K562 (cell line): Measurements from ENCODE around the gene BPTF. TPM values are rescaled to one million over a fixed set of nuclear protein-coding genes. Genes with fewer than 3 reads are reported as not detected.

Experiments
- ARNT ChIP-seq, 2 experiments: fragments of 450-650 bp; IDR thresholded peaks; 2 replicates each; pipeline ENCODE4 v1.6.1; 2016; ENCODE audit warnings: mild to moderate bottlenecking in 1 of 2
- ATF1 ChIP-seq, 2 experiments: fragments of 450-650 bp in 1 of 2; IDR thresholded peaks; 2 replicates each; pipeline ENCODE4 v1.6.1; 2016; ENCODE audit warnings: missing compliant biosample characterization in 1 of 2, missing genetic modification characterization in 1 of 2
- DACH1 ChIP-seq: fragments of 450-650 bp; IDR thresholded peaks from 2 replicates; pipeline ENCODE4 v1.6.1; 2018; ENCODE audit not compliant: partially characterized antibody
- EWSR1 ChIP-seq: fragments of 450-650 bp; IDR thresholded peaks from 2 replicates; pipeline ENCODE4 v1.6.1; 2018; ENCODE audit warnings: borderline replicate concordance, mild to moderate bottlenecking, low read depth, moderate library complexity; ENCODE audit not compliant: partially characterized antibody
- HLTF ChIP-seq: fragments of 450-650 bp; IDR thresholded peaks from 2 replicates; pipeline ENCODE4 v1.6.1; 2016
- KAT2B ChIP-seq: IDR thresholded peaks from one replicate; pipeline ENCODE4 v1.6.1; 2012; ENCODE audit warnings: low read depth, mild to moderate bottlenecking, control low read depth, inconsistent platforms, low read length, moderate library complexity
- KAT8 ChIP-seq: fragments of 450-650 bp; IDR thresholded peaks from 2 replicates; pipeline ENCODE4 v1.6.1; 2016; ENCODE audit warnings: low read depth, mild to moderate bottlenecking
- KLF6 ChIP-seq: fragments of 250-450 bp; sonication (Bioruptor Pico); IDR thresholded peaks from 2 replicates; pipeline ENCODE4 v1.4.0; 2020; ENCODE audit warnings: mild to moderate bottlenecking, moderate library complexity, borderline replicate concordance
- LARP7 ChIP-seq: fragments of 450-650 bp; IDR thresholded peaks from 2 replicates; pipeline ENCODE4 v1.6.1; 2016
- MYC ChIP-seq, 2 experiments: fragments of 250-450 bp in 1 of 2; sonication (Bioruptor Pico) in 1 of 2; IDR thresholded peaks; 2 replicates each; pipeline versions ENCODE4 v1.5.1 to v1.6.1; 2012 to 2021; ENCODE audit warnings: low read depth in 2 of 2, borderline replicate concordance in 1 of 2, improper control_type of control experiment in 1 of 2, low read length in 1 of 2, mild to moderate bottlenecking in 1 of 2, moderate library complexity in 1 of 2
- NFIC ChIP-seq: fragments of 450-650 bp; IDR thresholded peaks from 2 replicates; pipeline ENCODE4 v1.6.1; 2017; ENCODE audit warnings: mild to moderate bottlenecking, inconsistent platforms
- NFRKB ChIP-seq: fragments of 450-650 bp; IDR thresholded peaks from 2 replicates; pipeline ENCODE4 v1.6.1; 2016; ENCODE audit warnings: low read depth
- PTRF ChIP-seq: fragments of 450-650 bp; IDR thresholded peaks from 2 replicates; pipeline ENCODE4 v1.6.1; 2016; ENCODE audit warnings: mild to moderate bottlenecking, missing genetic modification characterization, missing compliant biosample characterization
- RBM34 ChIP-seq: fragments of 200-400 bp; formaldehyde crosslinking; IDR thresholded peaks from 2 replicates; pipeline ENCODE4 v1.6.1; 2018; ENCODE audit warnings: low read length, borderline replicate concordance; ENCODE audit not compliant: insufficient read depth
- SAP30 ChIP-seq: fragments of 200-600 bp; sonication (generic); IDR thresholded peaks from 2 replicates; pipeline ENCODE4 v1.6.1; 2012; ENCODE audit warnings: borderline replicate concordance, low read depth, mild to moderate bottlenecking, moderate library complexity, low read length, control low read depth, inconsistent platforms; ENCODE audit not compliant: insufficient read depth, poor library complexity, severe bottlenecking
- SMAD4 ChIP-seq: fragments of 250-450 bp; sonication (Bioruptor Pico); conservative IDR thresholded peaks from 2 replicates; pipeline ENCODE4 v1.8.0; 2021; ENCODE audit warnings: inconsistent platforms, mild to moderate bottlenecking, moderate library complexity
- ZBTB8A ChIP-seq: fragments of 450-650 bp; IDR thresholded peaks from 2 replicates; pipeline ENCODE4 v1.6.1; 2018; ENCODE audit warnings: mild to moderate bottlenecking, moderate library complexity; ENCODE audit not compliant: partially characterized antibody
- ZNF143 ChIP-seq: sonication (generic); formaldehyde crosslinking; IDR thresholded peaks from 2 replicates; pipeline ENCODE4 v1.9.0; 2022; ENCODE audit warnings: mild to moderate bottlenecking, missing genetic modification reagents
- polyA plus RNA-seq, 8 experiments: library from polyadenylated mRNA; depleted of rRNA in 4 of 8; stranded (reverse) in 5 of 8; unstranded in 3 of 8; fragments of >200 nt; fragmentation: Nextera tagmentation in 2 of 8; fragmentation: Illumina TruSeq in 1 of 8; extraction: Ambion mirVana in 2 of 8; extraction: Trizol in 1 of 8; gene quantifications; 2 replicates each; pipeline versions ENCODE4 v1.2.1 to v1.2.3, GENCODE V29; 2011 to 2014; ENCODE audit warnings: inconsistent platforms in 1 of 8, missing spikeins in 1 of 8
- total RNA-seq, 7 experiments: library from RNA; depleted of rRNA in 6 of 7; stranded (reverse); fragments of >200 nt in 6 of 7; fragmentation: Illumina TruSeq in 2 of 7; extraction: Trizol in 2 of 7; gene quantifications; 2 replicates each; pipeline versions ENCODE4 v1.2.1 to v1.2.3, GENCODE V29; 2011 to 2021; ENCODE audit warnings: low replicate concordance in 1 of 7
- TF ChIP-seq, protein P1 (sequence below): sonication (generic); formaldehyde crosslinking; IDR thresholded peaks from 2 replicates; pipeline ENCODE4 v1.8.0; 2022; ENCODE audit warnings: missing genetic modification reagents, mild to moderate bottlenecking, borderline replicate concordance
- TF ChIP-seq, protein P2 (sequence below): fragments of 450-650 bp; conservative IDR thresholded peaks from 2 replicates; pipeline ENCODE4 v1.6.1; 2016; ENCODE audit warnings: missing genetic modification characterization, low read depth, mild to moderate bottlenecking, missing compliant biosample characterization, moderate library complexity
- TF ChIP-seq, protein P3 (sequence below): fragments of 250-450 bp; sonication (Bioruptor Pico); IDR thresholded peaks from 2 replicates; pipeline ENCODE4 v1.8.0; 2021; ENCODE audit warnings: borderline replicate concordance, mild to moderate bottlenecking, moderate library complexity; ENCODE audit not compliant: poor library complexity, severe bottlenecking
- TF ChIP-seq, protein P4 (sequence below): IDR thresholded peaks from 3 replicates; pipeline ENCODE4 v1.6.1; 2011; ENCODE audit warnings: borderline replicate concordance, mild to moderate bottlenecking, moderate library complexity; ENCODE audit not compliant: insufficient read length; ENCODE audit errors: extremely low read depth

Gene BPTF
- total and polyA plus RNA-seq, 9 of the 15 experiments (the other 6 are each of a cell fraction or from before 2014, with no cell fraction given), result 12.5 to 52.1 (median 26.9) TPM

DNA sequence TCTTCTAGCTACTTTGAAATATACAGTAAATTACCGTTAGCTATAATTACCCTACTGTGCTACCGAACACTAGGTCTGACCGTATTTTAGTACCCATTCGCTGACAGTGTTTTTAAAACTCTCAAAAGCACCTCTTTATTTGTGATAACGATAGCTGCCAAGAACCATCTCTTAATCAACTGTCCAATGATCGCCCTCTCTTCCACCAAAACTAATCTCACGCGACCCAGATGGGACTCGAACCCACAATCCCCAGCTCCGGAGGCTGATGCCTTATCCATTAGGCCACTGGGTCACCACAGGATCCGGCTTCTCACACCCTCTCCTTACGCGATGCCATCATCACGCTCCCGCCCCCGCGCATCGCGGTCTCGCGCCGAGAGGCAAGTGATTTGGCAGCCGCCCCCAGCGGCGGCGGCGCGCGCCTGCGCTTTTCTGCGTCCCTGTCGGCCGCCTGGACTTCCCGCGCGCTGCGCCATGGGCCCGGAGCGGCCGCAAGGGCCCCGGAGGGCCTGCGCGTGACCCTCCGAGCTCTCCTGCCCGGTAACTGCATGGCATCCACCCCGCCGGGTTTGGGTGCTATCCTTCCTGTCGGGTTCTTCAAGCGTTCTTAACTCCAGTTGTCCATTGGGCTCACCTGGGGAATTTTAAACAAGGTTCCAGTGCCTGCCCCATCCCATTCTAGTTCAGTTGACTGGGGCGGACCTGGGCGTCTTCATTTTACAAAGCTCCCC is 194.5 kb downstream of the BPTF start (continued):
- TF ChIP-seq, protein P1, sequence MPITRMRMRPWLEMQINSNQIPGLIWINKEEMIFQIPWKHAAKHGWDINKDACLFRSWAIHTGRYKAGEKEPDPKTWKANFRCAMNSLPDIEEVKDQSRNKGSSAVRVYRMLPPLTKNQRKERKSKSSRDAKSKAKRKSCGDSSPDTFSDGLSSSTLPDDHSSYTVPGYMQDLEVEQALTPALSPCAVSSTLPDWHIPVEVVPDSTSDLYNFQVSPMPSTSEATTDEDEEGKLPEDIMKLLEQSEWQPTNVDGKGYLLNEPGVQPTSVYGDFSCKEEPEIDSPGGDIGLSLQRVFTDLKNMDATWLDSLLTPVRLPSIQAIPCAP (CRISPR knock-in tag), result no peak
- TF ChIP-seq SAP30, result no peak
- TF ChIP-seq, protein P2, sequence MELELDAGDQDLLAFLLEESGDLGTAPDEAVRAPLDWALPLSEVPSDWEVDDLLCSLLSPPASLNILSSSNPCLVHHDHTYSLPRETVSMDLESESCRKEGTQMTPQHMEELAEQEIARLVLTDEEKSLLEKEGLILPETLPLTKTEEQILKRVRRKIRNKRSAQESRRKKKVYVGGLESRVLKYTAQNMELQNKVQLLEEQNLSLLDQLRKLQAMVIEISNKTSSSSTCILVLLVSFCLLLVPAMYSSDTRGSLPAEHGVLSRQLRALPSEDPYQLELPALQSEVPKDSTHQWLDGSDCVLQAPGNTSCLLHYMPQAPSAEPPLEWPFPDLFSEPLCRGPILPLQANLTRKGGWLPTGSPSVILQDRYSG (tag), result peak; percentile 67; the same call in 1 of the 2 replicates
- no peak for TF ChIP-seq PTRF (tag)
- TF ChIP-seq KAT2B, result peak; percentile 43
- TF ChIP-seq HLTF, result no peak
- TF ChIP-seq, protein P3, sequence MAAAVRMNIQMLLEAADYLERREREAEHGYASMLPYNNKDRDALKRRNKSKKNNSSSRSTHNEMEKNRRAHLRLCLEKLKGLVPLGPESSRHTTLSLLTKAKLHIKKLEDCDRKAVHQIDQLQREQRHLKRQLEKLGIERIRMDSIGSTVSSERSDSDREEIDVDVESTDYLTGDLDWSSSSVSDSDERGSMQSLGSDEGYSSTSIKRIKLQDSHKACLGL, result peak; percentile 18
- TF ChIP-seq LARP7, result no peak
- peak; percentile 74 for TF ChIP-seq DACH1
- TF ChIP-seq, protein P4, sequence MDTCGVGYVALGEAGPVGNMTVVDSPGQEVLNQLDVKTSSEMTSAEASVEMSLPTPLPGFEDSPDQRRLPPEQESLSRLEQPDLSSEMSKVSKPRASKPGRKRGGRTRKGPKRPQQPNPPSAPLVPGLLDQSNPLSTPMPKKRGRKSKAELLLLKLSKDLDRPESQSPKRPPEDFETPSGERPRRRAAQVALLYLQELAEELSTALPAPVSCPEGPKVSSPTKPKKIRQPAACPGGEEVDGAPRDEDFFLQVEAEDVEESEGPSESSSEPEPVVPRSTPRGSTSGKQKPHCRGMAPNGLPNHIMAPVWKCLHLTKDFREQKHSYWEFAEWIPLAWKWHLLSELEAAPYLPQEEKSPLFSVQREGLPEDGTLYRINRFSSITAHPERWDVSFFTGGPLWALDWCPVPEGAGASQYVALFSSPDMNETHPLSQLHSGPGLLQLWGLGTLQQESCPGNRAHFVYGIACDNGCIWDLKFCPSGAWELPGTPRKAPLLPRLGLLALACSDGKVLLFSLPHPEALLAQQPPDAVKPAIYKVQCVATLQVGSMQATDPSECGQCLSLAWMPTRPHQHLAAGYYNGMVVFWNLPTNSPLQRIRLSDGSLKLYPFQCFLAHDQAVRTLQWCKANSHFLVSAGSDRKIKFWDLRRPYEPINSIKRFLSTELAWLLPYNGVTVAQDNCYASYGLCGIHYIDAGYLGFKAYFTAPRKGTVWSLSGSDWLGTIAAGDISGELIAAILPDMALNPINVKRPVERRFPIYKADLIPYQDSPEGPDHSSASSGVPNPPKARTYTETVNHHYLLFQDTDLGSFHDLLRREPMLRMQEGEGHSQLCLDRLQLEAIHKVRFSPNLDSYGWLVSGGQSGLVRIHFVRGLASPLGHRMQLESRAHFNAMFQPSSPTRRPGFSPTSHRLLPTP, result peak; percentile 98
- TF ChIP-seq EWSR1, result no peak
- TF ChIP-seq NFRKB, result peak; percentile 87; the same call in 1 of the 2 replicates
- TF ChIP-seq ARNT (IDR thresholded peaks at IDR 0.05), result peak; percentile 63 to 72; a peak in 2 of 4 replicates
- TF ChIP-seq SMAD4 (CRISPR knock-in tag), result peak; percentile 81
- TF ChIP-seq ZNF143, result peak; percentile 65
- no peak for TF ChIP-seq KAT8
- TF ChIP-seq NFIC, result peak; percentile 92
- no peak for TF ChIP-seq ATF1 (CRISPR knock-in tag; IDR thresholded peaks at IDR 0.05)
- peak; percentile 86 for TF ChIP-seq ATF1 (tag; IDR thresholded peaks at IDR 0.05)
- TF ChIP-seq MYC (IDR thresholded peaks at IDR 0.05; ENCODE audit: low read depth, low read length), result peak; percentile 87
- no peak for TF ChIP-seq MYC (CRISPR knock-in tag; IDR thresholded peaks at IDR 0.05; ENCODE audit: borderline replicate concordance, low read depth)
- TF ChIP-seq KLF6, result no peak
- TF ChIP-seq ZBTB8A, result peak; percentile 94
- no peak for TF ChIP-seq RBM34
